ENCODE data around the gene TNIP2. TPM values are rescaled to one million over a fixed set of nuclear protein-coding genes. Genes with fewer than 3 reads are reported as not detected.
"Not testable (repeated sequence)": the region's sequence is repeated elsewhere in the genome, so short reads cannot be mapped to it uniquely, and the experiment has no call there.

The TNIP2 gene
- total RNA-seq, 1 donor, result 31.5 TPM

DNA sequence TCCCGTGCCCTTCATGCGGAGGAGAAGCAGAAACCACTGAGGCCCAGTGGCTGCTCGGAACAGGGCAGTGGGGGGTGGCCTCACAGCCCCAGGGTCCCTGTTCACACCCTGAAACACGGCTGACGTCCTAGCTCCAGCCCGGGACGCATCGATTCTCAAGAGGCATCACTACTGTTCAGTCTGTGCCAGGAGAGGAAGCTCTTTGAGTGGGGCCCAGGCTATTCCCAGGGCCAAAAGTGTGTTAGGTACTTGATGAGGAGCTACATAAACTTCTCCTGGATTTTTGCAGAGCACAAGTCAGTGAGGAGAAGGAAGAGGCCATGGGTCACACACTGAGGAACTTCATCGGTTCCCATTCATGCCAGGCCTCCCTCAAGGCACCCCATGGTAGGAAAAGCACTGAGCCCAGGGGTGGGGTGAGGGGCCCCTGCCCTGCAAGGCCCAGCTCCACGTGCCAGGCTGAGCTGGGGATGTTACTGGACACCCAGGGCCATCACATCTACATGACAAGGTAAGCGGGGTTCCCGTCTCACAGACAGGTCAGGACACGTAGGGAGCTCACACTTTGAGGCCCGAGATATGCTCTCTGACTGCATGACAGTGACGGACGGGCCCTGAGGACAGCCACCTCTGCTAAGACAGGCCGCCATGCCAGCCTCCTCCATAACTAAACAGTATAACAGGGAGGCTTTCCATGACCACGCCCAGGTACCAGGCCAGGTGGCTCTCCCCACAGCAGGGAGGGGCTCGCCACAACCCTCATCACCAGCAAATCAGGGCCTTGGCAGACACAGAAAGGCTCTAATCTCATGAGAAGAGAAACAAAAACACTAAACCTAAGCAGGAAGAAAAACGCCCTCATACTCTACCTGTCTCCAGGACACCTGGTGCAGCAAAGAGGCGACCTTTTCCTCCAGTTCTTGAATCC lies 12.4 kb downstream of the TNIP2 start:
- H3K4me3 ChIP-seq (ENCODE audit: low read depth, low read length), result no peak overlapping the region
- TF ChIP-seq, protein P1, sequence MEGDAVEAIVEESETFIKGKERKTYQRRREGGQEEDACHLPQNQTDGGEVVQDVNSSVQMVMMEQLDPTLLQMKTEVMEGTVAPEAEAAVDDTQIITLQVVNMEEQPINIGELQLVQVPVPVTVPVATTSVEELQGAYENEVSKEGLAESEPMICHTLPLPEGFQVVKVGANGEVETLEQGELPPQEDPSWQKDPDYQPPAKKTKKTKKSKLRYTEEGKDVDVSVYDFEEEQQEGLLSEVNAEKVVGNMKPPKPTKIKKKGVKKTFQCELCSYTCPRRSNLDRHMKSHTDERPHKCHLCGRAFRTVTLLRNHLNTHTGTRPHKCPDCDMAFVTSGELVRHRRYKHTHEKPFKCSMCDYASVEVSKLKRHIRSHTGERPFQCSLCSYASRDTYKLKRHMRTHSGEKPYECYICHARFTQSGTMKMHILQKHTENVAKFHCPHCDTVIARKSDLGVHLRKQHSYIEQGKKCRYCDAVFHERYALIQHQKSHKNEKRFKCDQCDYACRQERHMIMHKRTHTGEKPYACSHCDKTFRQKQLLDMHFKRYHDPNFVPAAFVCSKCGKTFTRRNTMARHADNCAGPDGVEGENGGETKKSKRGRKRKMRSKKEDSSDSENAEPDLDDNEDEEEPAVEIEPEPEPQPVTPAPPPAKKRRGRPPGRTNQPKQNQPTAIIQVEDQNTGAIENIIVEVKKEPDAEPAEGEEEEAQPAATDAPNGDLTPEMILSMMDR (IDR thresholded peaks at IDR 0.05; ENCODE audit: insufficient read depth, low read length), result no peak

DNA sequence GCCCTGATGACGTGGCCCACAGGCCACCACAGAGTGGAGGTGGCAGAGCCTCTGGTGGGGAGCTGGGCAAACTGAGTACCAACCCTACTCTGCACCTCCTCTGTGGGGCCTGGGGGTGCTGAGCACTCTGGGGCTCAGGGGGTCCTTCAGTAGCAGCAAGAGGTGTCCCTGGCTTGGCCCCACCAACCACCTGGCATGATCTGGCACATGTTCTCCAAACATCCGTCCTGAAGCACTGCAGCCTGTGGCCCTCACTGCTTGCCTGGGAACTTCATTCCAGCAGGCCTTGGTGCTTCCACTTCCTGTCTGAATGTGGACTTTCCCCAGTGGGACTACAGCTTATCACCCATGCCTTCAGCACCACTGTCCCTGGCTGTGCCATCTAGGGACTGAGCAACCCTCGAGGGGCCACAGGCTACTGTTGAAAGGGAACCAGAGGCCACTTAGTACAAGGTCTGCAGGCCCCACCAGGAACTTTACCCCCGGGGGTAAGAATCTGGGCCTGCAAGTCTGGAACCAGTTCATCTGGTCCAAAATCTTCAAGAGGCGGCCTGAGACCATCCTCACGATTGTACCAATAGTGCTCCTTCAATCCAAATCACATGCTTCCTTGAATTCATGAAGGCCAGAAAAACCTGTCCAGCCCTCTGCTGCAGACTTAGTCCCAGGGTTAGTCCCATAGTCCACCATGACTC lies 13.2 kb downstream of the TNIP2 start:
- TF ChIP-seq, protein P1 (IDR thresholded peaks at IDR 0.05; ENCODE audit: insufficient read depth, low read length), result no peak
- no peak overlapping the region for H3K4me3 ChIP-seq (ENCODE audit: low read depth, low read length)
- DNase-seq (ENCODE audit: low read depth), result no peak

More for the DNA sequence above, 12.4 kb downstream of the TNIP2 start:
- DNase-seq (ENCODE audit: low read depth), result no peak

DNA sequence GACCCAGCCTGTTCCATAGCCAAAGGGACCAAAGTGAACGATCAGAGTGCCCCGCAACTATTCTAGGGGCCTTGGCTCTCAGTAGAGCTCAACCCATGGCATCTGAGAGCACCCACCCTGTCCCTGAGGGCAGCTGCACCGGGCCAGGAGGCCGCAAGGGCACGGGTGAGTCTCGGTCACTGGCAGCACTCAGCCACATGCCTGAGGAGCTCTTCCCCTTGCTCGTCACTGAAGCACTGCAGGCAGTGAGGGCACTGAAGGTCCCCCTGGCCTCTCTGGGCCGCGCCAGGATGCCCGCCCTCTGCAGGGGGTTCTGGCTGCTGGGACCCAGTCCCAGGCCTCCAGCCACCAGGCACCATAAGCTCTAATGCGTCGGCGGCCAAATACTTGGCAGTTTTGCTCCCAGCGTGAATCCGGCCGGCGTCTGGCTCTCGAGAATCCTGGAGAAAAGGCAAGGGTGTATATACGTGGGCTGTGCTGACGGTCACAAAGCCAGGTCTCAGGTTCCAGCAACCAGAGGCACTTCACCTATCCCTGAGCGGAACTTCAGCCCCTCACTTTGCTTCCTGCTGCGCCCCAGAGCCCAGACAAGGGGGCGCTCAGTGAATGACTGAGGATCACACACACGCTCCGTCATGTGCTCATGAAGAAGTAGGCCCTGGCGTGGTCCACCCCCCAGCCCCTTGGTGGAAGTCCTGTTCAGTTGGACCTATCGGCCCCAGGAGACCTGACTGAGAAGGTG lies 13.9 kb downstream of the TNIP2 start:
- no peak for DNase-seq (ENCODE audit: low read depth)
- TF ChIP-seq, protein P1 (IDR thresholded peaks at IDR 0.05; ENCODE audit: insufficient read depth, low read length), result no peak
- H3K4me3 ChIP-seq (ENCODE audit: low read depth, low read length), result no peak overlapping the region

DNA sequence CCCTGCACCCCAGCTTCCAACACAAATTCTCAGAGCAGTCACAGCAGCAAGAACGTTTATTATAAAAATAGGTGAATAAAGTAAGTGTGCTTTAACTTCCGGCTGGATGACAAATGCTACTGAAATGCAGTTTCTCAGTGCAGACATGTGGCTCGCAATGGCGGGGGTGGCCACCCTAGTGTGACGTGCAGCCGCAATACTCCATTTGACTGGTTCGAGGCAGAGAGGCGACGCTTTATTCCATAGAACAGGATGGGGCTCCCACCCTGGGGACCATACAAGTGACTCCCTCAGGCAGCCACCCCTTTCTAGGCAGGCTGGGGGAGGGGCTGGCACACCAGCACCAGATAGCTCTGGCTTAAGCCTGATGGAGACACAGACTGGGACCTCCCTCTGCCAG lies 14.5 kb downstream of the TNIP2 start:
- H3K4me3 ChIP-seq (ENCODE audit: low read depth, low read length), result no peak overlapping the region
- DNase-seq (ENCODE audit: low read depth), result no peak
- TF ChIP-seq, protein P1 (IDR thresholded peaks at IDR 0.05; ENCODE audit: insufficient read depth, low read length), result no peak

DNA sequence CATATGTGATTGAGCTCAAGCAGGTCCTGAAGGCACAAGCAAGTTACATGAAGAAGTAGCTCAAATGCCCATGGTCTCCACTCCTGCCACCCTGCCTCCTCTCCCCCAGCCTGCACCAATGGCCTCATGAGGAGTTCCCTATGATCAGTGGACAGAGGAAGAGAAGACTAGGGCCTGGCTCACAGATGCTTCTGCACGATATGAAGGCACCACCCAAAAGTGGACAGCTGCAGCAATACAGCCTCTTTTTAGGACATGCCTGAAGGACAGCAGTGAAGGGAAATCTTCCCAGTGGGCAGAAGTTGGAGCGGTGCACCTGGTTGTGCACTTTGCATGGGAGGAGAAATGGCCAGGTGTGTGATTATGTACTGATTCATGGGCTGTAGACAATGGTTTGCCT lies 17.8 kb downstream of the TNIP2 start:
- not testable (repeated sequence) for DNase-seq (ENCODE audit: low read depth); H3K4me3 ChIP-seq (ENCODE audit: low read depth, low read length)

DNA sequence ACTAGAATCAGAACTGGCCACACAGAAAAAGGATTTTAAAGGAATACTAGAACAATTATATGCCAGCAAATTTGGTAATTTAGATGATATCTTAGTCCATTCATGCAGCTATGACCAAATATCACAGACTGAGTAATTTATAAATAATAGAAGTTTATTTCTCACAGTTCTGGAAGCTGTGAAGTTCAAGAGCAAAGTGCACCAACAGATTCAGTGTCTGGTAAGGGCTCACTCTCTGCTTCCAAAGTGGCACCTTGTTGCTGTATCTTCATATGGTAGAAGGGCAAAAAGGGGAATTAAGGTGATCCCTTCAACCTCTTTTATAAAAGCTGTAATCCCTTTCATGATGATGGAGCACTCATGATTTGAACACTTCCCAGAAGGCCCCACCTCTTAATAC lies 20.3 kb downstream of the TNIP2 start:
- DNase-seq (ENCODE audit: low read depth), result no peak
- TF ChIP-seq, protein P1 (IDR thresholded peaks at IDR 0.05; ENCODE audit: insufficient read depth, low read length), result no peak

DNA sequence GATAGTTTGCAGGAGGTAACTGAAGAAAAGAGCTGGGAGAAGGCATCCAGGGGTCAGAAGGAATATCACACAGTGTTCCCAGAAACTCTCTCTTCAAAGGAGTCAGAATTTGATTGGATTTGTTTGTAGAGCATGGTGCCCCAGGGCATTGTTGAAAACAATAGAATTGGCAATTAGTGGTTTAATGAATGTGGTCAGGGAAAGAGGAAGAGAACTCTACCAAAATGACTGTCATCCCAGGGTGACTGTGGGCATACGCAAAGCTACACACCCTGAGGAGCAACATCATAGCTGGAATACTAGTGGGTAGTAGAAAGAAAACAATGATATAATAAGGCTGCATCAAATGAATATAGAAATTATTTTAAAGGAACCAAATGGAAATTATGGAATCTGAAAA lies 21.5 kb downstream of the TNIP2 start:
- no peak for DNase-seq (ENCODE audit: low read depth)
- no peak overlapping the region for H3K4me3 ChIP-seq (ENCODE audit: low read depth, low read length)
- TF ChIP-seq, protein P1 (IDR thresholded peaks at IDR 0.05; ENCODE audit: insufficient read depth, low read length), result no peak

More for the DNA sequence above, 20.3 kb downstream of the TNIP2 start:
- no peak overlapping the region for H3K4me3 ChIP-seq (ENCODE audit: low read depth, low read length)

Data from fibroblast of the aortic adventitia (primary cell).